Subcutaneous abdominal adipose tissue (tissue), 5 donors: ENCODE results near the gene SYNPR.

Experiments
- H3K27ac ChIP-seq: one replicate; pipeline ENCODE4 v1.7.0; 2013; ENCODE audit warnings: low read depth, mild to moderate bottlenecking, inconsistent platforms, low read length, moderate library complexity
- H3K27me3 ChIP-seq, 5 donors: one replicate each; pipeline ENCODE4 v1.7.0; 2013; ENCODE audit warnings: low read length in 5 of 5, inconsistent platforms in 1 of 5; ENCODE audit not compliant: control insufficient read depth in 5 of 5, insufficient read depth in 4 of 5
- H3K36me3 ChIP-seq, 5 donors: one replicate each; pipeline ENCODE4 v1.7.0; 2013; ENCODE audit warnings: low read length in 5 of 5; ENCODE audit not compliant: control insufficient read depth in 5 of 5, insufficient read depth in 5 of 5
- H3K4me1 ChIP-seq, 5 donors: one replicate each; pipeline ENCODE4 v1.7.0; 2013; ENCODE audit warnings: low read length in 5 of 5, mild to moderate bottlenecking in 3 of 5, moderate library complexity in 1 of 5; ENCODE audit not compliant: control insufficient read depth in 5 of 5, insufficient read depth in 5 of 5
- H3K4me3 ChIP-seq, 5 donors: one replicate each; pipeline ENCODE4 v1.7.0; 2013; ENCODE audit warnings: low read length in 5 of 5, low read depth in 1 of 5
- H3K9ac ChIP-seq, 5 donors: one replicate each; pipeline ENCODE4 v1.7.0; 2013; ENCODE audit warnings: low read length in 5 of 5, mild to moderate bottlenecking in 4 of 5, moderate library complexity in 3 of 5
- H3K9me3 ChIP-seq, 5 donors: one replicate each; pipeline ENCODE4 v1.7.0; 2013; ENCODE audit warnings: low read length in 5 of 5; ENCODE audit not compliant: control insufficient read depth in 5 of 5
- donor health status: healthy.
- donor health status: healthy.
- donor health status: healthy.
- donor health status: healthy.
- donor health status: healthy.

SYNPR gene

GRCh38 chr3:63400246-63400860 is 122.2 kb downstream of the SYNPR start:
- Histone ChIP-seq H3K27ac (no peak overlapping the region), H3K9me3 (no peaks in the 10 kb centered on the region), H3K4me1 (no peaks in the 10 kb centered on the region), H3K27me3 (no peaks in the 10 kb centered on the region), H3K36me3 (no peaks in the 10 kb centered on the region), H3K9ac (no peak overlapping the region), H3K4me3 (no peak overlapping the region)

- Histone ChIP-seq H3K27me3 (no peaks in the 10 kb centered on the region), H3K36me3 (no peaks in the 10 kb centered on the region), H3K27ac (no peak overlapping the region), H3K4me3 (no peak overlapping the region), H3K9me3 (no peaks in the 10 kb centered on the region), H3K9ac (no peak overlapping the region), H3K4me1 (no peaks in the 10 kb centered on the region)
These were observed 127.8 kb downstream of the SYNPR start for GRCh38 chr3:63405882-63406281.

DNA sequence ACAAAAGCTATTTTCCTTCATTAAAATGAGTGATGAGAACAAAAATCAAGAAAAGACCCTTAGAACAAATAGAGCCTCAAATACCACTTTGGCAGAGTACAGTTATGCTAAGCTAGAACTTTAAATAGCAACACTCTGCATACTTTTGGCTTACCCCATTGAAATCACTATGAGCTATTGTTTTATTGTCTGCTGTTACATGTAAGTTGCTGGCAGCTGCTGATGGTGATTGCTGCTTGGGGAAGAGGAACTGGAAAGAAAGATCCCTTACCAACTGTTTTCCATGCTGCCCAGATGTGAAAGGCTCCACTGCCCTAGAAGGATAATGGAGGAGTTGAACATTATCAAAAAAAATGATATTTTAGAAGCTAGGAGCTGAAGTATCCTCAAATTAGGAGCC is 135.4 kb downstream of the SYNPR start:
- Histone ChIP-seq H3K27me3 (no peaks in the 10 kb centered on the region), H3K4me3 (no peak overlapping the region), H3K27ac (no peak overlapping the region), H3K9ac (no peak overlapping the region), H3K4me1 (no peaks in the 10 kb centered on the region), H3K36me3 (no peaks in the 10 kb centered on the region), H3K9me3 (no peaks in the 10 kb centered on the region)

GRCh38 chr3:63414607-63415006 is 136.5 kb downstream of the SYNPR start:
- H3K9me3 ChIP-seq = no peaks in the 10 kb centered on the region
- no peaks in the 10 kb centered on the region for H3K27me3 ChIP-seq
- no peak overlapping the region for H3K27ac ChIP-seq
- no peaks in the 10 kb centered on the region for H3K4me1 ChIP-seq
- H3K9ac ChIP-seq = no peak overlapping the region
- H3K4me3 ChIP-seq = no peak overlapping the region
- H3K36me3 ChIP-seq = no peaks in the 10 kb centered on the region

DNA sequence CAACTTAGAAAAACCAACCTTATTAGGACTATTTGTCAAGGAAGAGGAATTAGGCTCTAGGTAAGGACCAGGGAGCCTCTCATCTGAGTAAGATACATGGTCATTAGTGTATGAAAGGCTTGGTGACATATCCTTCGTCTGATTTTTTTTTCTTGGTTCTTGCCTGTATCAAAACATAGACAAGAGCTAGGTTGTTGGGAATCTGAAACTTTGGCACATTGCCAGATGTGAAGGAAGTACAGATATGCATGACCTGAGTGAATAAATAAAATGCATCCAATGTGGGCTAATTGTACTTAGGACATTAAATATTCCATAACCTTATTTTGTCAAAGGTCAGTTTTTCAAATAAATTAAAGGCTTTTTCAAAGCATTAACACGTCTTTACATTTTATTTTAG is 151.8 kb downstream of the SYNPR start:
- Histone ChIP-seq H3K27me3 (no peaks in the 10 kb centered on the region), H3K9me3 (no peaks in the 10 kb centered on the region)

DNA sequence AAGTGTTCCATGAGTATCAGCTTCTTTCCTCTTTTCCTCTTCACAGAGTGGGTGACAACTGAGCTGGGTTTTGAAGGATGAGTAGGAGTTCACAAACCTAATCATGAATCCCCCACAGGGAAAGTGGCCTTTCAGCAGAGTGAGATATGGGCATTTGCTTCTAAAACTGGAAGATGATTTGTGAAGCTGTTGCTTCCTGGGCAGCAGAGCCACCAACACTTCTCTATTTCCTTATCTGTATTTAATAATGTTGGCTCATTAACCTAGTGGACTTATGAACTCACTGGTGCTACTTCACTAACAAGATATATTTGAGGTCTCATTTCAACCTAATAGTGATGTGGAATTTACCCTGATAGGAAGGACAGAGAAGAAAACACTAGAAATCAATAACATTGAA is 152.8 kb downstream of the SYNPR start:
- Histone ChIP-seq H3K9ac (no peak overlapping the region), H3K36me3 (no peaks in the 10 kb centered on the region), H3K9me3 (no peaks in the 10 kb centered on the region), H3K27me3 (no peaks in the 10 kb centered on the region), H3K4me3 (no peak overlapping the region), H3K4me1 (no peaks in the 10 kb centered on the region), H3K27ac (no peak overlapping the region)

More for the DNA sequence above, 151.8 kb downstream of the SYNPR start:
- no peak overlapping the region for H3K9ac ChIP-seq
- H3K36me3 ChIP-seq = no peaks in the 10 kb centered on the region
- H3K4me3 ChIP-seq = no peak overlapping the region
- no peak overlapping the region for H3K27ac ChIP-seq
- no peaks in the 10 kb centered on the region for H3K4me1 ChIP-seq

- H3K9me3 ChIP-seq = no peaks in the 10 kb centered on the region
- H3K36me3 ChIP-seq = no peaks in the 10 kb centered on the region
- H3K27ac ChIP-seq = no peak overlapping the region
- H3K27me3 ChIP-seq = peaks cover 0 to 4% (median 0%) of the 10 kb centered on the region in 5 donors
- no peak overlapping the region for H3K4me3 ChIP-seq
- no peaks in the 10 kb centered on the region for H3K4me1 ChIP-seq
- H3K9ac ChIP-seq = no peak overlapping the region
These were observed 159.8 kb downstream of the SYNPR start for GRCh38 chr3:63437858-63438257.

- Histone ChIP-seq H3K27me3 (peaks cover 0 to 4% (median 0%) of the 10 kb centered on the region in 5 donors), H3K27ac (no peak overlapping the region), H3K4me1 (no peaks in the 10 kb centered on the region), H3K9me3 (no peaks in the 10 kb centered on the region), H3K9ac (no peak overlapping the region), H3K4me3 (no peak overlapping the region), H3K36me3 (no peaks in the 10 kb centered on the region)
These were observed 160.8 kb downstream of the SYNPR start for GRCh38 chr3:63438826-63439371.

- Histone ChIP-seq H3K9ac (no peak overlapping the region), H3K4me3 (no peak overlapping the region), H3K9me3 (no peaks in the 10 kb centered on the region)
These were observed 163.2 kb downstream of the SYNPR start for GRCh38 chr3:63441262-63441661.

GRCh38 chr3:63442918-63443317 is 164.8 kb downstream of the SYNPR start:
- Histone ChIP-seq H3K9me3 (no peaks in the 10 kb centered on the region), H3K4me3 (no peak overlapping the region), H3K4me1 (no peaks in the 10 kb centered on the region), H3K36me3 (no peaks in the 10 kb centered on the region), H3K27ac (no peak overlapping the region), H3K9ac (no peak overlapping the region), H3K27me3 (peaks cover 0 to 4% (median 0%) of the 10 kb centered on the region in 5 donors)

More at GRCh38 chr3:63441262-63441661, 163.2 kb downstream of the SYNPR start:
- Histone ChIP-seq H3K27me3 (peaks cover 0 to 4% (median 0%) of the 10 kb centered on the region in 5 donors), H3K36me3 (no peaks in the 10 kb centered on the region), H3K4me1 (no peaks in the 10 kb centered on the region), H3K27ac (no peak overlapping the region)
